A549 (cell line): ENCODE results near the gene CALML5. TPM values are rescaled to one million over a fixed set of nuclear protein-coding genes. Genes with fewer than 3 reads are reported as not detected.

Source experiments
- ATAC-seq, 2 experiments: fragments of 200-7000 bp in 1 of 2; fragments of >200 bp in 1 of 2; cut with Nextera tagmentation in 1 of 2; cut with Tn5 transposase in 1 of 2; 3 replicates each; pipeline versions ENCODE4 v1.8.0 to v1.9.1; 2018 to 2020; ENCODE audit warnings: mild to moderate bottlenecking in 1 of 2, moderate library complexity in 1 of 2
- CTCF ChIA-PET: fragments of 300-600 bp; sonication (Branson Sonifier 250); formaldehyde crosslinking; extraction: SDS; loops from one replicate; lab custom pipeline; 2021; ENCODE audit warnings: antibody characterized with exemption, inconsistent platforms; lab: Yijun Ruan, JAX
- POLR2A ChIA-PET: fragments of 350-600 bp; formaldehyde crosslinking; extraction: SDS; loops from one replicate; lab custom pipeline; 2021; ENCODE audit warnings: antibody characterized with exemption, inconsistent platforms; lab: Yijun Ruan, JAX
- DNase-seq, 2 experiments: peaks; one replicate each; pipeline versions ENCODE4 v3.0.0 to v3.0.0-alpha.2; 2011 to 2016; ENCODE audit warnings: low read depth in 1 of 2, low spot score in 1 of 2
- FAIRE-seq: peaks from 2 replicates; lab custom pipeline; 2011; peaks lifted over from hg19 to GRCh38; lab: Jason Lieb, UNC
- H3K27ac ChIP-seq, 2 experiments: fragments of >200 bp; sonication (Bioruptor Twin); formaldehyde crosslinking; 3 replicates each; pipeline ENCODE4 v1.5.1; 2016 to 2017
- H3K4me1 ChIP-seq: fragments of >200 bp; sonication (Bioruptor Twin); formaldehyde crosslinking; 3 replicates; pipeline ENCODE4 v1.6.1; 2016
- H3K4me2 ChIP-seq: fragments of >200 bp; sonication (Bioruptor Twin); formaldehyde crosslinking; 3 replicates; pipeline ENCODE4 v1.6.1; 2016
- H3K4me3 ChIP-seq: fragments of >200 bp; sonication (Bioruptor Twin); formaldehyde crosslinking; 3 replicates; pipeline ENCODE4 v1.5.1; 2016
- H3K9me3 ChIP-seq: fragments of >200 bp; sonication (Bioruptor Twin); formaldehyde crosslinking; 3 replicates; pipeline ENCODE4 v1.6.1; 2016
- CBX2 ChIP-seq: fragments of 200-600 bp; sonication (generic); IDR thresholded peaks from 2 replicates; pipeline ENCODE4 v1.6.1; 2016; ENCODE audit warnings: low read depth, mild to moderate bottlenecking, borderline replicate concordance
- CEBPB ChIP-seq, 2 experiments: fragments of >200 bp in 1 of 2; sonication (Bioruptor Twin) in 1 of 2; formaldehyde crosslinking in 1 of 2; IDR thresholded peaks; 2 replicates each; pipeline ENCODE4 v1.6.1; 2012 to 2016
- CHD4 ChIP-seq: fragments of 200-600 bp; sonication (generic); IDR thresholded peaks from 2 replicates; pipeline ENCODE4 v1.6.1; 2016; ENCODE audit warnings: antibody characterized with exemption, mild to moderate bottlenecking, borderline replicate concordance
- ESRRA ChIP-seq: fragments of 150-350 bp; IDR thresholded peaks from 2 replicates; pipeline ENCODE4 v1.6.1; 2014; ENCODE audit warnings: mild to moderate bottlenecking, low read length, borderline replicate concordance
- FOSB ChIP-seq: fragments of 250-450 bp; sonication (Bioruptor Pico); IDR thresholded peaks from 2 replicates; pipeline ENCODE4 v1.5.0; 2020; ENCODE audit warnings: mild to moderate bottlenecking, moderate library complexity
- FOSL2 ChIP-seq, 2 experiments: fragments of 450-650 bp in 1 of 2; fragments of >200 bp in 1 of 2; sonication (Bioruptor Twin) in 1 of 2; formaldehyde crosslinking; IDR thresholded peaks; 2 replicates each; pipeline versions ENCODE4 v1.5.0 to v1.6.1; 2016 to 2020; ENCODE audit warnings: mild to moderate bottlenecking in 1 of 2, moderate library complexity in 1 of 2
- HOXB13 ChIP-seq: fragments of 250-450 bp; sonication (Bioruptor Pico); IDR thresholded peaks from 2 replicates; pipeline ENCODE4 v1.5.0; 2020; ENCODE audit warnings: low read depth, mild to moderate bottlenecking, moderate library complexity
- KDM1A ChIP-seq: fragments of 200-600 bp; sonication (generic); IDR thresholded peaks from 2 replicates; pipeline ENCODE4 v1.6.1; 2016; ENCODE audit warnings: low read depth, mild to moderate bottlenecking
- MAFK ChIP-seq: fragments of 450-650 bp; IDR thresholded peaks from 2 replicates; pipeline ENCODE4 v1.6.1; 2014; ENCODE audit not compliant: partially characterized antibody
- MAZ ChIP-seq: fragments of 150-350 bp; IDR thresholded peaks from 2 replicates; pipeline ENCODE4 v1.6.1; 2014; ENCODE audit warnings: antibody characterized with exemption, low read depth, low read length, borderline replicate concordance
- MYC ChIP-seq: IDR thresholded peaks from 2 replicates; pipeline ENCODE4 v1.6.1; 2012; ENCODE audit warnings: mild to moderate bottlenecking, inconsistent platforms, low read length, improper control_type of control experiment, borderline replicate concordance
- POLR2AphosphoS2 ChIP-seq: conservative IDR thresholded peaks from 2 replicates; pipeline ENCODE4 v1.6.1; 2012; ENCODE audit warnings: low read length, improper control_type of control experiment, inconsistent platforms
- RCOR1 ChIP-seq: fragments of 150-350 bp; IDR thresholded peaks from 2 replicates; pipeline ENCODE4 v1.6.1; 2014; ENCODE audit warnings: antibody characterized with exemption, low read length, low read depth
- RFX5 ChIP-seq: fragments of 450-650 bp; IDR thresholded peaks from 2 replicates; pipeline ENCODE4 v1.7.1; 2014; ENCODE audit warnings: antibody characterized with exemption, mild to moderate bottlenecking, moderate library complexity
- RNF2 ChIP-seq: fragments of 200-600 bp; sonication (generic); IDR thresholded peaks from 2 replicates; pipeline ENCODE4 v1.6.1; 2016; ENCODE audit warnings: low read depth, mild to moderate bottlenecking, antibody characterized with exemption, moderate library complexity, borderline replicate concordance
- SREBF2 ChIP-seq: fragments of 450-650 bp; IDR thresholded peaks from 2 replicates; pipeline ENCODE4 v1.6.1; 2014; ENCODE audit warnings: mild to moderate bottlenecking, moderate library complexity
- TFCP2L1 ChIP-seq: fragments of 250-450 bp; sonication (Bioruptor Pico); IDR thresholded peaks from 2 replicates; pipeline ENCODE4 v1.5.0; 2021; ENCODE audit warnings: mild to moderate bottlenecking
- ZC3H11A ChIP-seq: fragments of 450-650 bp; IDR thresholded peaks from 2 replicates; pipeline ENCODE4 v1.6.1; 2014; ENCODE audit warnings: antibody characterized with exemption, mild to moderate bottlenecking
- ZFP36 ChIP-seq: fragments of 450-650 bp; IDR thresholded peaks from 2 replicates; pipeline ENCODE4 v1.6.1; 2014; ENCODE audit warnings: borderline replicate concordance; ENCODE audit not compliant: partially characterized antibody
- ZNF302 ChIP-seq: fragments of 250-450 bp; sonication (Bioruptor Pico); IDR thresholded peaks from 2 replicates; pipeline ENCODE4 v1.9.0; 2021; ENCODE audit warnings: inconsistent platforms, mild to moderate bottlenecking, moderate library complexity
- WGBS: methylation state at CpG from one replicate; pipeline ENCODE4 v1.1.6; 2017; ENCODE audit errors: missing lambda C conversion rate; 5-methylcytosine and 5-hydroxymethylcytosine counted together
- polyA plus RNA-seq, 4 experiments: library from polyadenylated mRNA; depleted of rRNA in 3 of 4; stranded (reverse); fragments of >200 nt; fragmentation: RNase III in 1 of 4; extraction: RNeasy Plus Mini Kit Qiagen cat#74134 plus additional on column Dnase treatment in 1 of 4; gene quantifications; 2 replicates in 3 of 4; 3 replicates in 1 of 4; pipeline ENCODE4 v1.2.3, GENCODE V29; 2011 to 2017
- TF ChIP-seq, protein P1 (sequence below): fragments of 150-350 bp; IDR thresholded peaks from 2 replicates; pipeline ENCODE4 v1.6.1; 2014; ENCODE audit warnings: low read depth, mild to moderate bottlenecking, low read length
- TF ChIP-seq, protein P2 (sequence below): fragments of 250-450 bp; sonication (Bioruptor Pico); IDR thresholded peaks from 2 replicates; pipeline ENCODE4 v1.5.0; 2021; ENCODE audit warnings: mild to moderate bottlenecking, moderate library complexity, borderline replicate concordance
- TF ChIP-seq, protein P3 (sequence below): fragments of >200 bp; sonication (Bioruptor Twin); formaldehyde crosslinking; IDR thresholded peaks from 2 replicates; pipeline ENCODE4 v1.6.1; 2016
- TF ChIP-seq, protein P4 (sequence below): fragments of 250-450 bp; sonication (Bioruptor Pico); IDR thresholded peaks from 2 replicates; pipeline ENCODE4 v1.5.0; 2020; ENCODE audit warnings: low read depth, mild to moderate bottlenecking, moderate library complexity
- TF ChIP-seq, protein P5 (sequence below): fragments of 450-650 bp; IDR thresholded peaks from 2 replicates; pipeline ENCODE4 v1.6.1; 2014; ENCODE audit warnings: antibody characterized with exemption

The CALML5 gene
- polyA plus RNA-seq, 2 of the 4 experiments (the other 2 are of a cell fraction), result not detected

DNA sequence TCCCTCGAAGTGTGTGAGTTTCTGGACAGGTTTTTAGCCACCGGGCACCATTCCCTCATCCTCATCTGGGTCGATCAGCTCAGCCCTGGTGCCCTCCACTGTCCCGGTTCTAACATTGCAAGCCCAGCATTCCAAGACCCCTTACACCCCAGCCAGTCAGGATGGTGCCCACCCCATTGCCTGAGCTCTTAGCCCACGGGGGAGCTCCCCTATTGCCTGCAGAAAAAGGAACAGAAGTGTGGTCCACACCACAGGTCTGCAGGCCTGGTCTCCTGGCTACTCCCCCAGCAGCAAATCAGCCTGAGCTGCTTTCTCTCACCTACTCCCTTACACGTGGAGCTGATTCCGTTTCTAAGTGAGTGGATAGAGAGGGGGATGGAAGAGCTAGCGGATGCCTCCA, 4.8 kb downstream of the CALML5 start:
- Histone ChIP-seq H3K4me1 (peaks cover 14% of the 10 kb centered on the region), H3K9me3 (peaks cover 13% of the 10 kb centered on the region; the same call in 2 of the 3 replicates), H3K4me2 (no peak overlapping the region), H3K27ac (no peak overlapping the region), H3K4me3 (no peak overlapping the region)
- ATAC-seq, result no peak
- POLR2A ChIA-PET, result no interaction called here
- no peak for FAIRE-seq
- no peak for DNase-seq
- CTCF ChIA-PET, result interaction anchor here (0.9 to 1.0 kb wide), 2 partner anchors 30 to 128 kb away, joined by 3 read pairs; no protein-coding TSS in a partner anchor
- 68% methylated on average over 8 of the region's 8 CpGs for WGBS
- TF ChIP-seq ZFP36 (no peak), HOXB13 (CRISPR knock-in tag) (no peak), CEBPB (IDR thresholded peaks at IDR 0.05) (no peak)
- TF ChIP-seq, protein P1, sequence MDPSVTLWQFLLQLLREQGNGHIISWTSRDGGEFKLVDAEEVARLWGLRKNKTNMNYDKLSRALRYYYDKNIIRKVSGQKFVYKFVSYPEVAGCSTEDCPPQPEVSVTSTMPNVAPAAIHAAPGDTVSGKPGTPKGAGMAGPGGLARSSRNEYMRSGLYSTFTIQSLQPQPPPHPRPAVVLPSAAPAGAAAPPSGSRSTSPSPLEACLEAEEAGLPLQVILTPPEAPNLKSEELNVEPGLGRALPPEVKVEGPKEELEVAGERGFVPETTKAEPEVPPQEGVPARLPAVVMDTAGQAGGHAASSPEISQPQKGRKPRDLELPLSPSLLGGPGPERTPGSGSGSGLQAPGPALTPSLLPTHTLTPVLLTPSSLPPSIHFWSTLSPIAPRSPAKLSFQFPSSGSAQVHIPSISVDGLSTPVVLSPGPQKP, result no peak

DNA sequence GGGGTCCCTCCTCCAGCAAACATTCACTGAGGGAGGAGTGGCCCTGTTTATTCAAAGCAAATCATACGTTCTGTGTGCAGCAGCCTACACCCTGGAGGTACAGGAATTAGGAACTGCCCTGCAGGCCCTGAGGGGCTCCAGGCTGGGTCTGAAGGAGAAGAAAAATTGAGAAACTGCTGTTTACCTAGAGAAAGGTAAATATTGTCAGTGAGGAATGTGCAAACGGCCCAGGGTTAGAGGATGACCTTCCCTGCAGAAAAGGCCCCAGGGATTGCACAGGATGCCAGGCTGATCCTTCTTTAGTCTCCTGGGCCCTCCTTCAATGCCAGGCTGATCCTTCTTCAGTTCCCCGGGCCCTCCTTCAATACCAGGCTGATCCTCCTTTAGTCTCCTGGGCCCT, 5.7 kb downstream of the CALML5 start:
- CTCF ChIA-PET, result interaction anchor here (1.8 kb wide), 1 partner anchor 129 kb away, joined by 7 read pairs; no protein-coding TSS in a partner anchor

DNA sequence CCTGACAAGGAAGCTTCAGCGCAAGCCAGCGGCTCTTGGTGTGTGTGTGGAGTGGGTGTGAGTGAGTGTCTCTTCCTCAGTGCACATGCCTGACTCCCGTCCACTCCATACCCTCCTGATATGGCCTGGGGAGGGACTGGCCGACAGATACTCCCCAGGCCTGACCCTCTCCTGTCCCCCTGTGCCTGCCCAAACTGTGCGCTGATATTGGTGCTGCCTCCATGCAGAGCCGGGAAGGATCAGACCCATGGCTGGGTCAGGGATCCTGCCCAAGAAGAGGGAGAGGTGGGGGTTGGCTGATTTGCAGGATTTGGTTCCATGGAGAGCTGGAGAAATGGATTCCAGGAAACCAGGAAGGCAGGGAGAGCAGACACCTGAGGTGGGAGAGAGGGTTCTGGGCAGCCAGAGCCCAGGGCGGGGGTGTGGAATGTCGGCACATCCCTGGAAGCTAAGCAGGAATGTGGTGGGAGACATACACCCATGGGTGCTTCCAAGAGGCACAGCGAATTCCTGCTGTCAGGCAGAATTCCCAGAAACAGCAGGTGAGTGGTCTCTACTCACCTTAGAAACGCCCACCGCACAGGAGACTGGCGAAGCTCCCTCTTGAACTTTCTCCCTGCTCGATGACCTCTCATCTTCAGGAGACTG, 6.3 kb downstream of the CALML5 start:
- ATAC-seq, result no peak
- 87% methylated on average over 13 of the region's 13 CpGs for WGBS
- Histone ChIP-seq H3K4me2 (peak overlapping the region; percentile 36; the same call in 2 of the 3 replicates), H3K4me1 (peaks cover 14% of the 10 kb centered on the region), H3K9me3 (peaks cover 13% of the 10 kb centered on the region; the same call in 2 of the 3 replicates), H3K4me3 (no peak overlapping the region), H3K27ac (peak overlapping the region in 1 of 2 experiments; percentile 64; a peak in 3 of 6 replicates)
- TF ChIP-seq POLR2AphosphoS2 (no peak), RNF2 (no peak), MAFK (no peak), FOSB (CRISPR knock-in tag) (no peak), CBX2 (no peak)
- TF ChIP-seq, protein P2, sequence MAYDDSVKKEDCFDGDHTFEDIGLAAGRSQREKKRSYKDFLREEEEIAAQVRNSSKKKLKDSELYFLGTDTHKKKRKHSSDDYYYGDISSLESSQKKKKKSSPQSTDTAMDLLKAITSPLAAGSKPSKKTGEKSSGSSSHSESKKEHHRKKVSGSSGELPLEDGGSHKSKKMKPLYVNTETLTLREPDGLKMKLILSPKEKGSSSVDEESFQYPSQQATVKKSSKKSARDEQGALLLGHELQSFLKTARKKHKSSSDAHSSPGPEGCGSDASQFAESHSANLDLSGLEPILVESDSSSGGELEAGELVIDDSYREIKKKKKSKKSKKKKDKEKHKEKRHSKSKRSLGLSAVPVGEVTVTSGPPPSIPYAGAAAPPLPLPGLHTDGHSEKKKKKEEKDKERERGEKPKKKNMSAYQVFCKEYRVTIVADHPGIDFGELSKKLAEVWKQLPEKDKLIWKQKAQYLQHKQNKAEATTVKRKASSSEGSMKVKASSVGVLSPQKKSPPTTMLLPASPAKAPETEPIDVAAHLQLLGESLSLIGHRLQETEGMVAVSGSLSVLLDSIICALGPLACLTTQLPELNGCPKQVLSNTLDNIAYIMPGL (CRISPR knock-in tag), result no peak
- TF ChIP-seq, protein P3, sequence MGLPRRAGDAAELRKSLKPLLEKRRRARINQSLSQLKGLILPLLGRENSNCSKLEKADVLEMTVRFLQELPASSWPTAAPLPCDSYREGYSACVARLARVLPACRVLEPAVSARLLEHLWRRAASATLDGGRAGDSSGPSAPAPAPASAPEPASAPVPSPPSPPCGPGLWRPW, result no peak
- TF ChIP-seq, protein P4, sequence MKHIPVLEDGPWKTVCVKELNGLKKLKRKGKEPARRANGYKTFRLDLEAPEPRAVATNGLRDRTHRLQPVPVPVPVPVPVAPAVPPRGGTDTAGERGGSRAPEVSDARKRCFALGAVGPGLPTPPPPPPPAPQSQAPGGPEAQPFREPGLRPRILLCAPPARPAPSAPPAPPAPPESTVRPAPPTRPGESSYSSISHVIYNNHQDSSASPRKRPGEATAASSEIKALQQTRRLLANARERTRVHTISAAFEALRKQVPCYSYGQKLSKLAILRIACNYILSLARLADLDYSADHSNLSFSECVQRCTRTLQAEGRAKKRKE (CRISPR knock-in tag), result no peak
- ChIA-PET CTCF (interaction anchor here (0.9 to 1.8 kb wide), 2 partner anchors 59 to 130 kb away, joined by 3 to 7 read pairs; no protein-coding TSS in a partner anchor), POLR2A (no interaction called here)
- FAIRE-seq, result no peak
- DNase-seq, result no peak

More for the DNA sequence above, 5.7 kb downstream of the CALML5 start:
- Histone ChIP-seq H3K4me3 (no peak overlapping the region), H3K4me1 (peaks cover 14% of the 10 kb centered on the region), H3K4me2 (peak overlapping the region; percentile 36; the same call in 2 of the 3 replicates), H3K27ac (peak overlapping the region in 1 of 2 experiments; percentile 64; a peak in 3 of 6 replicates), H3K9me3 (peaks cover 13% of the 10 kb centered on the region; the same call in 2 of the 3 replicates)
- DNase-seq (peak in 1 of 2 experiments; percentile 33), ATAC-seq (peak; percentile 28 to 72; a peak in 5 of 6 replicates), FAIRE-seq (no peak)
- WGBS, result 26% methylated on average over 3 of the region's 3 CpGs
- POLR2A ChIA-PET, result no interaction called here
- TF ChIP-seq TFCP2L1 (no peak), ZC3H11A (no peak), MYC (no peak), MAZ (no peak), KDM1A (no peak), SREBF2 (no peak), CHD4 (no peak), CEBPB (IDR thresholded peaks at IDR 0.05) (no peak), ZNF302 (CRISPR knock-in tag) (no peak), FOSL2 (IDR thresholded peaks at IDR 0.05) (no peak), FOSL2 (CRISPR knock-in tag; IDR thresholded peaks at IDR 0.05) (no peak), RFX5 (no peak), ESRRA (no peak), RCOR1 (no peak)
- TF ChIP-seq, protein P2 (CRISPR knock-in tag), result no peak
- TF ChIP-seq, protein P5, sequence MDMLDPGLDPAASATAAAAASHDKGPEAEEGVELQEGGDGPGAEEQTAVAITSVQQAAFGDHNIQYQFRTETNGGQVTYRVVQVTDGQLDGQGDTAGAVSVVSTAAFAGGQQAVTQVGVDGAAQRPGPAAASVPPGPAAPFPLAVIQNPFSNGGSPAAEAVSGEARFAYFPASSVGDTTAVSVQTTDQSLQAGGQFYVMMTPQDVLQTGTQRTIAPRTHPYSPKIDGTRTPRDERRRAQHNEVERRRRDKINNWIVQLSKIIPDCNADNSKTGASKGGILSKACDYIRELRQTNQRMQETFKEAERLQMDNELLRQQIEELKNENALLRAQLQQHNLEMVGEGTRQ, result no peak
- TF ChIP-seq, protein P3, result no peak
